Activated CD8-positive, alpha-beta memory T cell treated with anti-CD3 and anti-CD28 coated beads, Interleukin-2, amount 50 U/mL, for 48 hours (primary cell): Measurements from ENCODE around the gene CSAD.
"Not testable (repeated sequence)": the region's sequence is repeated elsewhere in the genome, so short reads cannot be mapped to it uniquely, and the experiment has no call there.

Experiments used
- DNase-seq: peaks from one replicate; pipeline ENCODE4 v3.0.0-alpha.2; 2020

CSAD gene

DNA sequence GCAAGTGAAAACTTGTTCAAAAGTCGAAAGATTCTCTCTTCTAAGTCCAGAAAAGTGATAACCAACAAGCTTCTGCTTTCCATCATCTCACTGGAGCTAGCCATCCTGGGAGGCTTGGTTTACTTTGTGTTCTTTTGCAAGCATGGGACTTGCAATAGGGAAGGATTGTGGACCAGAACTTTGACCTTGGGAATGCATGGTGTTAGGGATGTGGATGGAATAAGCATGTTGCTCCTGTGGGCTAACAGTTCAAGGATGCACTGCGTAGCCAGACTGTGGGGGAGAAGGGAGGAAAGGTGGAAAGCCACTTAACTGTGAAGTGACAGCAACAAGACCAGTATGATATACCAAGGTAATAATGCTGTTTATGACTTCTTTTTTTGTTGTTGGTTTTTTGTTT lies 48.9 kb downstream of the CSAD start:
- DNase-seq = no peak

DNA sequence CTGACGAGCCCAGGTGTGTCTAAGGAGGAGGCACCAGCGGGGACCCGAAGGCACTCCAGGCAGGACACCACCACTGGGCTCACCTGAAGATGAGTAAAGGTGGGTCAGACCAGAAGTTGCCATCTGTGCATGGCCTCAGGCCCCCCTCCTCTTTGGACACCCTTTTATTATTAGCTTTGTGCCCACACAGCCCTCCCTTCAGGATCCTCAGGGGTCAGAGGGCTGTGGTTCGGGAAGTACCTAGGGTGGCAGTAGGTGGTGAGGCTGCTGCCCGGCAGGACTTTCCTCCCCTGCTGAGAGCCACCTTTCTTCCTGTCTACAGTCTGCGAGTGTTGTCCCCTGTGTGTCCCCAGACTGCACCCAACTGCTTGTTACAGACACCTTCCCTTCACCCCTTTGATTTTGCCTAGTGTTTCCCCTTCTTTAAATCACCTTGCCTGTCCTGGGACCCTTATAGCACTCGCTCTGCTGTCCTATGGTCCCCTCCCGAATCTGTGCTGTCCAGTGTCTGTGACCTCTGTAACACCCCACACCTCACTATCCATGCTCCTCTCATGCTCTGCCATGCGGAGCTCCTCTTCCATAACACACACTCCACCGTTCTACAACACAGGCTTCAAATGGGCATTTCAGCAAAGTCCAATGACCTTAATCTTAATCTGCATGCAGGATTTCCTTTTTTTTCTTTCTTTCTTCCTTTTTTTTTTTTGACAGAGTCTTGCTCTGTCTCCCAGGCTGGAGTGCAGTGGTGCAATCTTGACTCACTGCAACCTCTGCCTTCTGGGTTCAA lies 51.8 kb downstream of the CSAD start:
- DNase-seq = no peak

DNA sequence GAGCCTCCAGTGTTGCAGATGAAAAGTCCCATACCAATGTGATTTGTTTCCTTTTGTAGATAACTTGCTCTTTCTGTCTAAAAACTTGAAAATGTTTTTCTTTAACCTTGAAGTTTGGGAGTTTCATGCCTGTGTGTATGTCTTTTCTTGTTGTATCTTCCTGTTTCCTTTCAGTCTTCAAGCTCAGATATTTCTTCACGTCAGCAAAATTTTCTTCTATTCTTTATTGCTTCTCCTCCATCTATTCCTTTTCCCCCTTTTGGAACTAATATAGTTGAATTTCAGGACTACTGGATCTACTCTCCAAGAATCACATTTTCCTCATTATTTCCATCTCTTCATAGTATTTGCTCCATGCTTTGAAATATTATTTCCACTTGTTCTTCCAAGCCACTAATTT lies 53.6 kb downstream of the CSAD start:
- DNase-seq = no peak

DNA sequence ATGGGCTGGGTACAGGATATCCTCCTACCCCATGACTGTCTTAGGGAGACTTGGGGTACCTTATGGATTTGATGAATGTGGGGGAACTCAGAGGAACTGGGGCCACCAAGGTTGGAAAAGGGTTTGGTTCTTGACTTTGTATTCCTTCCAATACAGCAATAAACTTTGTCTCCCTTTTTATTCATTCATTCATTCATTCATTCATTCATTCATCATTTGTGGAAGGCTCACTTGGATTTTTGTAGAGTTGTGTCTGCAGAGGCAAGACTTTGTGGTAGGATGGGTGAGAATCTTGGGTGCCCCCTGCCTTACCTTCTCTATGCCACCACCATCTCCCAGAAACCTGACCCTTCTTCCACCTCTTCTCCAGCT lies 56.4 kb downstream of the CSAD start:
- no peak for DNase-seq

DNA sequence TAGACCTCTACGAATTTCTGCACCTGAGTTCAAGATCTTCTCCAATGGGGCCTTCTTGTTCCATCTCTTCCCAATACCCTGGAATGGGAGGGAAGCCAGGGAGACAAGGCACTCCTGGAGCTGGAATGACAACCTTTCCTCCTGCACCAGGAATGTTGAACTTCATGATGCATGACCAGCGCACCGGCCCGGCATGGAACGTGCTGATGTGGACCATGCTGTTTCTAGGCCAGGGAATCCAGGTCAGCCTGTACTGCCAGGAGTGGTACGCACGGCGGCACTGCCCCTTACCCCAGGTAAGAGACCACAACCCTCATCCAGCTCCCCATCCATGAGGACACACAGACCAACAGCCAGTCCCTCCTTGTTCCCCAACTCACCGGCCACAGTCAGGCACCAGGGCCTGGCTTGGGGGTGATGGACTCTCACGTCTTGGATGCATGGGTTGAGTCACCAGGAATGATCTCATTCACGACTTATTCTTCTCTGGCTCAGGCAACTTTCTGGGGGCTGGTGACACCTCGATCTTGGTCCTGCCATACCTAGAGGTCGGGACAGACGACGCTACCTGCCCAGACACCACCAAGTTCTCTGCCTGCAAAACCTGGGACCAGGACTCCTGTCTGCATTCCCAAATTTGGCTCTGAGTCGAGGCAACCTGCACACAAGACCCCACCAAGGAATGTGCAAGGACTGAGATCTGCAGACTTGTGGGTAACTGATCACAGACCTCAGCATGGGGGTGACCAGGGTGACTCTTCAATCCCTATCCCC lies 57.0 kb downstream of the CSAD start:
- no peak for DNase-seq

DNA sequence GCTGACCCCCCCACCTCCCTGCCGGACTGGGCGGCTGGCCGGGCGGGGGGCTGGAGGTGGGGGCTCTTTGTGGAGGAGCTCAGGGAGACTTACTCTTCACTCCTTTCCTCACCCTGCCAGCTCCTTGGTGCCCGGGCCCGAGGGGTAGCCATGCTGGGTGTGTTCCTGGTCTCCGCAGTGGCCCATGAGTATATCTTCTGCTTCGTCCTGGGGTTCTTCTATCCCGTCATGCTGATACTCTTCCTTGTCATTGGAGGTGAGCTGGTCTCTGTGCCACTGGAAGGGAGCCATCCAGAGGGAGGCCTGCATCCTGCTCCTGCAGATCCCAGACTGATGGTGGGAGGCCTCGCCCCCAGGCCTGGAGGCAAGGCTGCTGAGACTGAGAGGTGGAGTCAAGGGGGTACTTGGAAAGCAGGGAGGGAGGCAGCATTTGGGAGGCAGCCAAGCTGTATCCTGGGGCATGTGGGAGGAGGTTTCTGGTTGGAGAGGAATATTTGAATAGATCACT lies 57.7 kb downstream of the CSAD start:
- DNase-seq = no peak

DNA sequence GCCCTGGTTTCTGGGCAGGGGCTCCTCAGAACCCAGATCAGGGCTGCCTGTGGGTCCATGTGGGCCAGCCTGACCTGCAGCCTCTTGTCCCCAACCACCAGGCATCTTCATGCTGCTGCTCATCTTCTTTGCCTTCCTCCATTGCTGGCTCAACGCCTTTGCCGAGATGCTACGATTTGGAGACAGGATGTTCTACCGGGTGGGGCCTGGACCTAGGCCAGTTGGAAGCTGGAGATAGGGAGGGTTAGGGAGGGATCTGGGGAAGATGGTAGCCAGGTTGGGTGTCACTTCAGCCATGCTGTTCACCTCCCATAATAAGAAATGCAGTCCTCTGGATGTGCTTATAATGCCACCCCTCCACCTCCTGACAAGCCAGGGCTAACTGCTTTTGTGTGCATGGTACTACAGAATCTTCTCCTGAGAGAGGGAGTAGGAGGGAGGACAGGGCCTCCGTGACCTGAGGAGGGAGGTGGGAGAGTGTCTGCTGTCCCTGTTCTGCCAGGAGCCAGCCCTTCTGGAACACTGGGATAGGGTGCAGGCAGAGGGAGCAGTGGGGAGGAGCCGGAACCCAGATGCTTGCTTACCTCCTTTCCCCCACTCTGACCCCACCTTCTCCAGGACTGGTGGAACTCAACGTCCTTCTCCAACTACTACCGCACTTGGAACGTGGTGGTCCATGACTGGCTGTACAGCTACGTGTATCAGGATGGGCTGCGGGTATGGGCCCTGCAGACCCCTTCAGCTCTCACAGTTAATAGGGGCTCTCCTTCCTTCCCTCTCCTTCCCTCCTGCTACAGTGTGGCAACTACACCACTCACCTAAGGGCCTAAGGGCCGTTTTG lies 59.8 kb downstream of the CSAD start:
- no peak for DNase-seq

DNA sequence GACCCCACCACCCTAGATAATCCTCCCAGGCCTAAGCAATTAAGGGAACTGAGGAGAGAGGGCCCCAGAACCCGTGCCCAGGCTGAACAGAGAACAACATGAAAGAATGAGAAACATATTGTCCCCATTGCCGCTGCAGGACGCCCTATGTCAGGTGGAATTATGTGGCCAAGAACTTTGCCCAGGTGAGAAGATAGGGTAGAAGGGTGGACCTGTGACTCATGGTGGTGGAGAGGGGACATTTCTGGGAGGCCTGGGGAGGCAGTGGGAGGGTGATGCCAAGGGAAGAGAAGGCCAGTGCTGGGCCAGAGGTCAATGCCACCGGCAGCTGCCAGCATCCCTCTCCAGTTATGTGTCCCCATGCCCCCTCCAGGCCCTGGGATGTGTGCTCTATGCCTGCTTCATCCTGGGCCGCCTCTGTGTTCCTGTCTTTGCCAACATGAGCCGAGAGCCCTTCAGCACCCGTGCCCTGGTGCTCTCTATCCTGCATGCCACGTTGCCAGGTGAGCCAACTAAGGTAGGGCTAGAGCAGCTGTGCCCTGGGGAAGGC lies 61.9 kb downstream of the CSAD start:
- no peak for DNase-seq

DNA sequence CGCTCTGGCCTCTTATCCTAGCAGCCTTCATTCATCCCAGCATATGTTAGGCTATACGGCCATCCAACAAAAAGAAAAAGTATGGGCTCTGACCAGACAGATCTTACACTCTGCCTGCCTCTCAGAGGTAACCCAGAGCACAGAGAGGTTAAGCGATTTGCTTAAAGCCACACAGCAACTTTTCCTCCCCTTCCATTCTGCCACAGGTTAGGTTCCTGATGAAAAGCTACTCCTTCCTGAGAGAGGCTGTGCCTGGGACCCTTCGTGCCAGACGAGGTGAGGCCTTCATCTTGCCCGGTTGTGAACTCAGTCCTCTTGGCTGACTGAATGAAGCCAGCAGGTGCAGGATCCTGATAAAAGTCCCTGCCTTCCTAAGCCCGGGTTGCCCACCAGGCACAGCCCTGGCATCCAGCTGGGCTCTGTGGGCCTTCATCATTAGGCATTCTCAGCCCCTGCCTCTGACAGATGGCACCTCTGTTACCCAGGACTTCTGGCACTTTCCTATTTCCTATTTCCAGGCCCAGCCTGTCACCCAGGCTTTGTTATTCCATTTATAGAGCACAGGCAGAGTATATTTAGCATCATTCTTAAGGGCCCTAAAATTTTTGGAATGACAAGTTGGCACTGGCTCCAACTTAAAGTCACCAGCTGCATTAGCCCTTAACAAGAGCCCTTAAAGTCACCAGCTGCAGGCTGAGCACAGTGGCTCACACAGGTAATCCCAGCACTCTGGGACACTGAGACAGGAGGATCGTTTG lies 64.7 kb downstream of the CSAD start:
- no peak for DNase-seq

DNA sequence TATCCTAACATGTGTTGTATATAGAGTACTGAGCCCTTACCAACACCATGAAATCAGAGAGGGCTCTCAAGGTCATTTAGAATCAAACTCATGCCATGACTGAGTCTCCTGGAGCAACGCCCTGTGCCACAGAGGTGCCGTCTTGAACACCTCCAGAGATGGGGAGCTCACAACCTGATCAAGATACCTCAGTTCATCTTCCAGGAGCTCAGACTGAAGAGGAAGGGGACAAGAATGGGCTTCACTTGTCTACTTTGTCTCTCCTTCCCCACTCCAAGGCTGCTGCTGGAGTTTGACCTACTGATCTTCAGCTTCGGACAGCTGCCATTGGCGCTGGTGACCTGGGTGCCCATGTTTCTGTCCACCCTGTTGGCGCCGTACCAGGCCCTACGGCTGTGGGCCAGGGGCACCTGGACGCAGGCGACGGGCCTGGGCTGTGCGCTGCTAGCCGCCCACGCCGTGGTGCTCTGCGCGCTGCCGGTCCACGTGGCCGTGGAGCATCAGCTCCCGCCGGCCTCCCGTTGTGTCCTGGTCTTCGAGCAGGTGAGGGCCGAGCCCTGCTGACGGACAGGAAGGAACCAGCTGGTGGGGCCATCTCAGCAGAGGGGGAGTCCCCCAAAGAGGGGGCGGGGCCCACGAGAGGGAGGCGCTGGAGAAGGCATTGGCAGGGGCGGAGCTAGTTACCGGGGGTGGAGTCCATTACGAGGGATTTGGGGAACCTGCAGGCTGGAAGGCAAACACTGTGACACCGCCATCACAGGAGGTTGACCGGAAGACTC lies 65.4 kb downstream of the CSAD start:
- no peak for DNase-seq

DNA sequence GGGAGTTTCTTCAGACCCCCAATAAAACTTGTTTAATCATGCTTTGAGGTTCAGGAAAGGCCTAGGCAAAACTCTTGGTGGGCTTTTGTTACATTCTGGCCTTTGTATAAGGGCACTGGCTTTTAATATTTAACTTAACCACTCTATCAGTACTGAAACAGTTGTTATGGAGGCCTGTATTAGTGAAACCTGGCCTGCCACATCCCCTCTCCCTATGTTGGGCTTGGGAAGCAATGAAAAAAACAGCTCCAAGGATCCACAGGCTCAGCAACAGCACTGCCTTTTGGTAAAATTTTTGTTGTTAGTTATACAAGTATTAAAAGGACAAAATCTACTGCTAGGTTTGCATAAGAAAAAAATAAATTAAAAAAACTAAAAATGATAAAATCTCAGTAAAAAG lies 66.8 kb downstream of the CSAD start:
- DNase-seq = no peak

DNA sequence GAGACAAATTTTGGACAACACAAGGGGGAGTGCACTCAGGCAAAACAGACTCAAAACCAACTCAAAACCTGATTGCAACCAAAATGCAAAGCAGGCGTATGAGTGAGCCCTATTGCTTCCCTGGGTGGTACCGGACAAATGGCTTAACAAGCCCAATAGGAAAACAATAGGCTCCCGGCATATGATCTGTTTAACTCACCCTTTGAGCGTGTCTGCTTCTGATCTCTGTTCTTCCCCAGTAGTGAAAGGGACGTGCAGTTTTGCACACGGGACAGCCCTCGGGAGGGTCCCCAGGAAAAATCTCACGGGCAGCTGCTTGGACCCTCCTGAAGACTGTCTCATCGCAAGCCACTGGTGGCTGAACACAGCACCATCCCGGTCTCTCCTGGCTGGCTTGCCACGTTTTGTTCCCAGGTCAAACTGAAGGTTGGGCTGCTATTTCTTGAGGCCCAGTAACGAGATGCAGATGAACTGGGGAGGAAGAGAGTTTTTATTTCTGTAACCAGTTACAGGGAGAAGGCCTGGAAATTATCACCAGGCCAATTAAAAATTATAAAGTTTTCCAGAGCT lies 67.5 kb downstream of the CSAD start:
- no peak for DNase-seq

DNA sequence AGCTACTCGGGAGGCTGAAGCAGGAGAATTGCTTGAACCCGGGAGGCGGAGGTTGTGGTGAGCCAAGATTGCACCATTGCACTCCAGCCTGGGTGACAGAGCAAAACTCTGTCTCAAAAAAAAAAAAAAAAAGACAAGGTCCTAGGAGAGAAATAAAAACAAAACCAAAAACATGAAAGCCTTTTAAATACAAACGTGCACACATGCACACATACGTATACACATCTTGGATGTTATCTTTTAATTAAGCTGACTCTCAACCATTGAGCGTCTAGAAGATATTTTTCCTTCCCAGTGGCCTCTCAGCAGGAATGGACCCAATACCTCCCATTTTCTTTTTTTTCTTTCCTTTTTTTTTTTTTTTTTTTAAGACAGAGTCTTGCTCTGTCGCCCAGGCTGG lies 68.3 kb downstream of the CSAD start:
- not testable (repeated sequence) for DNase-seq
